HT1080 (cell line): ENCODE measurements around the gene ZRANB2. TPM values are rescaled to one million over a fixed set of nuclear protein-coding genes. Genes with fewer than 3 reads are reported as not detected.
A peak's percentile ranks its signal among the peaks of the same experiment; 100 is the strongest.

ENCODE experiments used
- DNase-seq: peaks from one replicate; pipeline ENCODE4 v3.0.0-alpha.2; 2015; ENCODE audit warnings: low read depth
- small RNA-seq: library from RNA; depleted of rRNA; stranded (forward); fragments of <200 nt; gene quantifications from one replicate; pipeline ENCODE3, GENCODE V24; 2014
- total RNA-seq: library from RNA; depleted of rRNA; stranded (reverse); fragments of >200 nt; shearing (Covaris generic); gene quantifications from 2 replicates; pipeline ENCODE4 v1.2.3, GENCODE V29; 2014; rRNA removed

Gene ZRANB2
- total RNA-seq, 1 experiment from 2014 or later = 34.2 TPM

DNA sequence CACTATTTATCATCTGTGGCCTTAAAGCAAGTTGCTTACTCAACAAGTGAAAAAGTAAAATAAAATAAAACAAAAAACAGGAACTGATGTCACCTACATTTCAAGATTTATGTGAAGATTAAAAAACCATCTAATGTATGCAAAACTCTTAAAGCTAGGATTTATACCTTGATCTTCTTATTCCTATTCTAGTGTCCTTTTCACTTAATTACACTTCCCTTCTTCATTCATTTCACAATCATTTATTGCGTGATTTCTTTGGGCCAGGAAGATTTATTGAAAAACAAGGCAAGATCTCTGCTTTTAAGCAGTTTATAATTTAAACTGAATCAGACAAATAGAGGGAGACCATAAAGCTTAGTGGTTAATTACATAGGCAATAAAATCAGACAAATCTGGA lies 51.9 kb downstream of the ZRANB2 start:
- no peak for DNase-seq

DNA sequence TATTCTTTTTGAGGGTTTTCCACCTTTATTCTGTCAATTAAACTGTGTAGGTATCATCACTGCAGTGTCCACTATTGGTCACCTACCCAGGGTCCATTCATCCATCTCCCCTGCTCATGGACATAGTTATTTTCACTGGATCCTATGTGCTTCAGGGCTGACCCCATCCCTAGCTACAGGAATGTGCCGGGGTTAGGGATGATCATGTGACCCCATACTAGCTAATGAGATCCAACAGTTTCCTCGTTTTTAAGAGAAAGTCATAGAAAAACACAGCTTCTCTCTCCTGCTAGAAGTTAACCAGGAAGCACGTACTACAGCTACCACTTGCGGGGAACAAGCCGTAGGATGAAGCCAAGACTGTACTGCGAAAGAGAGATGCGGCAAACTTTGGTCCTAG lies 52.8 kb downstream of the ZRANB2 start:
- no peak for DNase-seq

DNA sequence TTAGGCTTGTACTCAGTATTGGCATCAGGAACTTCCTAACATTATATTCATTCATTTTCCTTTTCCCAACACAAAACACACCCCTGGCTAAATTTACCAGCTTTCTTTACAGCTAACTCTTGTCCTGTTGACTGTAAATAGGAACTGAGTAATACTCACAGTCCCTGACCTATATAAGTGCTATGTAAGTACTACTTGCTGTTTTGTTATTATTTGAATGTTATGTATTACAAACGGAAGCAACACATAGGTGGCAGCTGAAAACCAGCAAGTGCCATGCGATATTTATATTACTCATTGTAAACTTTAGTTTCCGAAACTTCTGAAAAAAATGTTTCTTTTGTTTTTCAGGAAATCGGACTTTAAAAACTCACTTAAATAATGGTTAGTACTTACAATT lies 54.7 kb downstream of the ZRANB2 start:
- no peak for DNase-seq

DNA sequence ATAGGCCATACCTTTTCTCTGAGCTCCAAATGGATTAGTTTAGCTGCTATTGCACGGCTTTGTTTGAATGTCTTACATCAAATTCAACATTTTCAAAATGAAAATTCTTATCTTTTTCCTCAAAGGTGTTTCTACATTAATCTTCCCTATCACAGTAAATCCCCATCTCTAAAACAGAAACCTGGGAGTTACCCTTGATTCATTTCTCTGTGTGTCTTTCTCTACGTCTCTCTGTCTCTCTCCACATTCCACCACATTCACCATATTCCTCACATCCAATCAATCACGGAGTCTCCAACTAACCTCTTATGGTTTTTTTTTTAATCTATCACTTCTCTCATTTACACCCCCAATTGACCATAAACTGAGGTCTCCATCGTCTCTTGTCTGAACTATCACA lies 57.3 kb downstream of the ZRANB2 start:
- DNase-seq = no peak

DNA sequence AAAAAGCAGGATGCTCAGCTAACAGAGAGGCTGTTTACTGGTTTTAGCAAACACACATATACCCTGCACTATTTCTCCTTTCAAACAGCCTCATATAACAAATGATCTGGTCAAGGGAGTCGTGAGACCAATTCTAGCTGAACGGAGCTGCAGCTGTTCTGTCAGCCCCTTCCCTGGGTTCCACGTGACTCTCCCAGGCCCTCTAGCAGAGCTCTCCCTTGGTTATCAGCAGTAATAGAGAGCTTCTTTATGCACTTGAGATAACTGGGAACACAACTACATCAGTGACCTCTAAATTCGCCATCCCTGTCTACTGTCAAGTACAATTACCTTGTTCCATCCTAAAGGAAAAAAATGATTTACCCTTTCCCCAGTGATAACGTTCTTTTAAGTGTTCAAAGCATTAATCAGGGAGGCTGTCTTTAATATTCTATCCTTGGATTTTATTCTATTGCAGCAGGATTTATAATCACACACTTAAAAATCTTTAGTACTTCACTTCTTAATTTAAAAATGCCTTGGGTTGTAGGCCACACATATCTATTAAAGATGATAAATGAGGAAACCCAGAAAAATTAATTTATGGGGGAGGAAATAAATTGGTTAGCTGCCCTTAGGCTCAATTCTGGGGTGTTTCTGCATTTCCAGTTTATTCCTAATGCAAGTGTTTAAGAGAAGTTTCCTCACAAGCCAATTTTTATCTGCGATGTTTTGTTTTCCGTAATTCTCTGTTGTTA lies 61.4 kb downstream of the ZRANB2 start:
- no peak for DNase-seq

DNA sequence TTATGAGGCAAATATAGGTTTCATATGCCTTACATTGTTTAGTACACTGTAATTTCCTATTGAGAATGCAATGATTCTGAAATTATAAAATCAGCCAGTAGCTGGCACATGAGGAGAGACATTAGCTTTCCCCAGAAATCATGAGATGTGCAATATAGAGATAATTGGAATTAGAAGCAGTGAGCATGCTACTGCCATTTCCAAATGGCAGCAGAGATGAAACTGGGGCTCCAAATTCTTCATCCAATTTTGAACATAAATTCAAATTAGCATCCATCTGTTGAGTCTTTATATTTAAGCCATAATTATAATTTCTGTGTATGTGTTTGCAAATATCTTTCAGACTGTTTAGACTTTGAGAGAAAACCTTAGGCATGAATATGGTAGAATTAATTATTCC lies 62.0 kb downstream of the ZRANB2 start:
- DNase-seq = no peak

DNA sequence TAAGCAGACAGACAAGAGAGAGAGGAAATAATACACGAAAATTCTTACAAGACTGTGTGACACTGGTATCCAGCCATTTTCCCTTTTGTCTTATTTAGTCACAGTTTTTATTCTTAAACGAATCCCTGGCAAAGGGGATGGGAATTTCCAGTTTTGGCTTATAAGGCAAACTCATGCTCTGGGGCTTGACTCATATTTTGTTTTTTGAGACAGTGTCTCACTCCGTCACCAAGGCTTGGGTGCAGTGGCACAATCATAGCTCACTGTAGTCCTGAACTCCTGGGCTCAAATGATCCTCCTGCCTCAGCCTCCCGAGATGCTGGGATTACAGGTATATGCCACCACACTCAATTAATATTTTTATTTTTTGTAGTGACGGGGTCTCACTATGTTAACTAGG lies 65.1 kb downstream of the ZRANB2 start:
- DNase-seq = no peak

DNA sequence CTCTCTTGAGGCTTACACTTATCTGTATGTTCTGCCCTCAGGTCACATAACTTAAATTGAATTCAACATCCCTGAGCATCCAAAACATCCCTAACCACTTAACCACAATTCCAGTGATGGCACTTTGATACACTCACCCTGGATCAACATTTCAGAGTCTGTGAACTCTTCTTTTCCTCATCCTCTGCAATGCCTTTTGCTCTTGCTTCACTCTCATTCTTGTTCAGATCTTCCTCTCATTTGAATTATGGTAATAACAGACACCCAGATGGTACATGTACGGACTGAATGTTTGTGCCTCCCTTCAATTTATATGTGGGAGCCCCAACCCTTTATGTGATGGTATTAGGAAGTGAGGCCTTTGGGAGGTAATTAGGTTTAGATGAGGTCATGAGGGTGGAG lies 66.7 kb downstream of the ZRANB2 start:
- no peak for DNase-seq

Small RNA genes lying within 50 kb of the gene (small RNA-seq; reads per million reads assigned to genes)
- gene MIR186 = 36.1 reads per million, percentile 94 among the genes with 10 or more reads in this experiment

Other genes with a start within 250 kb of the ZRANB2 start
- 0.07 TPM in 1 of 2 replicates, not detected in the other for gene PTGER3, start 33.2 kb downstream of the ZRANB2 start, total RNA-seq